Measurements from ENCODE around the gene LMNA.
"Not testable (repeated sequence)": the region's sequence is repeated elsewhere in the genome, so short reads cannot be mapped to it uniquely, and the experiment has no call there.

LMNA gene

GRCh38 chr1:156104861-156105832, 9.4 kb upstream of the LMNA start:
- DNase-seq (ENCODE audit: low read depth), result no peak

DNA sequence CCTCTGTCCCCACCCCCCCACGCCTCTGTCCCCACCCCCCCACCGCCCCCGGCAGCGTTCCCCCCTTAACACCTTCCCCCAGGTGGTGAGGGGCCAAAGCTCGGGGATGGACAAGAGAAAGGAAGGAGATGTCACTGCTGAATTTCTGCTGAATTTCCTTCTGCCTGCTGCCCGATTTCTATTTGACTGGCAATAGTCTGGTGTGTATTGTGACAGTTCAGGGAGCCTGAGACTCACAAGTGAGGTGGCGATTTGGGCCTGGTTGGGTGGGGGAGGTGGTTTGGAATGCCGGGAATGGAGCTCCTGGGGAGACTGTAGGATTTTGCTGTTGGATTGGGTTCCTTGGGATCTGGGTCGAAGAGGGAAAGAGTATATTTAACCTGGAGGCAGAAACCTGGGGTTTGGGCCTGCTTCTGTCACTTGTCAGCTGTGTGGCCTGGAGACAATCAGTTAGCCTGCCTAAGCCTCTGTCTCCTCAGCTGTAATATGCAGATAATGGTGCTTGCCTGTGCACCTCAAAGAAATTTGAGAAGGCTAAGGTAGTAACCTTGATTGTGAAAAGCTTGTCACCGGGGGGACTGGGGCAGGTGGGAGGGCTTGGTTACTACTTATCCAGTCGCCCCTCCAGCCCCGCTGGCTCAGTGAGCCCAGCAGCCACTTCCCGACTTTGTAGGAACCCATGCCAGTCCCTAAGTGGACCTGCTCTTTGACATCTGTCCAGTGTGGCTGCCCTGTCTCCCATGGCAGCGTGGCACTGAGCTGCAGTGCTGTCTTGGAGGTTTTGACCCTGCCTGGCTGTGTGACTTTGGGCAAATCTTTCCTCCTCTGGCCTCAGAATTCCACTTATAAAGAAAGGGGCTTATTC, 7.7 kb upstream of the LMNA start:
- DNase-seq (ENCODE audit: low read depth), result no peak

DNA sequence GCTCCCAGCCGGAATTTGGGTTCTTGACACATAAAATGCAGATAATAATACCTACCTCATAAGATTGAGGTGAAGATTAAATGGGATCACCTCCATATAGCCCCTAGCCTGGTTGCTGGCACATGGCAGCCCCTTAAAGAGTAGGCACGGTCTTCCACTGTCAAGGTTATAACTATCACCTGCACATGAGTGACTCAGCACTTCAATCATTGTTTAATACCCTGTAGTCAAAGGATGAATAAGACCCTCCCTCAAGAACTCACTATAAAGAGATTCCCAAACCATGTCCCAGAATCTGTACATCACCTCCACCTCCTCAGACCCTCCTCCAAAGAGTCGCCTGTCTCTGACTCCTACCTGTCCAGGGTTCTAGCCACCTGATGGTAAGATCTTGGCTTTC, 6.5 kb upstream of the LMNA start:
- DNase-seq (ENCODE audit: low read depth), result no peak

GRCh38 chr1:156108664-156109241, 5.8 kb upstream of the LMNA start:
- DNase-seq (ENCODE audit: low read depth), result no peak

GRCh38 chr1:156110252-156110651, 4.3 kb upstream of the LMNA start:
- no peak for DNase-seq (ENCODE audit: low read depth)

DNA sequence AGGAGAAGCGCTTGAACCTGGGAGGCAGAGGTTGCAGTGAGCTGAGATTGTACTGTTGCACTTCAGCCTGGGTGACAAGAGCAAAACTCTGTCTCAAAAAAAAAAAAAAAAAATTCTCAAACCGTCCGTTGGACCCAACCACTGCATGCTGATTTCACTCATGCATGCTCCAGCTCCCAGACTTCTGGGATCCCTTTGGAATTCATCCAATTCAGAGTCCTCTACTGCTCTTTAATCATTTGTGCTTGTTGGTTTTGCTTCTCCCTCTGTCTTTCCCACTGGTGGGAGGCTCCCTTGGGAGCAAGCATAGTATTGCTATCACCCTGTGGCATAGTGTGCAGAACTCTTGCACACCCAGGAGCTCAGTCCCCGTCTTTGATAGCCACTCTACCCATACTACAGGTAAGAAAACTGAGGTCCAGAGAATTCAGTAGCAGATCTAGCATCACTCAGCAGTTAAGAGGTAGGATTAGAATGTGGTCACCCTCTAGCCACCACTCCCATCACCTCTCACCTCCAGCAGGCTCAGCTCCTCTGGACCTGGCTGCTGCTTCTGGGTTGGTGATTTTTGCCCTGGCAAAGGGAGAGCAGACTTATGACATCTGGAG, 3.1 kb upstream of the LMNA start:
- DNase-seq (ENCODE audit: low read depth), result no peak

- DNase-seq (ENCODE audit: low read depth), result no peak
These were observed 2.0 kb upstream of the LMNA start for GRCh38 chr1:156112276-156113137.

GRCh38 chr1:156113282-156113950, 1.1 kb upstream of the LMNA start:
- DNase-seq (ENCODE audit: low read depth), result no peak

GRCh38 chr1:156114919-156115513, 505 bp downstream of the LMNA start:
- DNase-seq (ENCODE audit: low read depth), result no peak

DNA sequence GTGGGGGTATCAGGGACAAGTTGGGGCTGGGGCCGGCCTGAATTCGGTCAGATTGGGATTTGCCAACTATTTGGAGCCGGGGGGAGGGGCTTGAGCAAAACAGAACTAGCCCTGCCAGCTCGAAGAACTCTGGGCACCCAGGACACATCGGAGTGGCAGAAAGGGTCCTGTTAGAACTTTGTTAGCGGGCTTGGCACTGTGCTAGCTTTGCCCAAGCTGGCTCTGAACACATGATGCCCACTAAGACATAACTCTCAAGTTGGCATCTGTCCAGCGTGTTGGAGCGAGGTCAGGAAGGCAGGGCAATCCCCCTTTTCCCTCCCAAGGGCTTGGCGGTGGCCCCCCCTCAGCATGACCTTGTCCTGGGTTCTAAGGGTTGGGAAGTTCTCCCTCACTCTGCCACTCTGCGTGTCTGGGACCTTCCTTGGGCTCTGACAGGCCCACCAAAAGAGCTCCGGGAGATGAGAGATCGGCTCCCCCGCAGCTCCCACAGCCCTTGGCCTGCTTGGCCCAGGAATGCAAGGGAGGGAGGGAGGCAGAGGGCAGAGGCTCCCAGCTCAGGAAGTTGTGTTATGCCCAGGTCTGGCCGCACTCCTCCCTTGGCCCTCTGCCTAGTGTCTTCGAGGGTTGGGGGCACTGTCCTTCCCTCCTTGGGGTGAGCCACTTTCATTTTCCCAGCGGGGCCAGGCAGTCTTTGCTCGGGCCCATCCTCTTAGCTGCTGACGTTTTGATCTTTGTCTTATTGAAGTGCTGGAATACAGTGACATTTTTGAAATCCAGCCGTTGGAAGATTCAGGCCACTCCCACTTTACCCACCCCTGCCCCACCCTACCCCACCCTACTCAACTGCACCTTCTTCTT, 1.2 kb downstream of the LMNA start:
- no peak for DNase-seq (ENCODE audit: low read depth)

DNA sequence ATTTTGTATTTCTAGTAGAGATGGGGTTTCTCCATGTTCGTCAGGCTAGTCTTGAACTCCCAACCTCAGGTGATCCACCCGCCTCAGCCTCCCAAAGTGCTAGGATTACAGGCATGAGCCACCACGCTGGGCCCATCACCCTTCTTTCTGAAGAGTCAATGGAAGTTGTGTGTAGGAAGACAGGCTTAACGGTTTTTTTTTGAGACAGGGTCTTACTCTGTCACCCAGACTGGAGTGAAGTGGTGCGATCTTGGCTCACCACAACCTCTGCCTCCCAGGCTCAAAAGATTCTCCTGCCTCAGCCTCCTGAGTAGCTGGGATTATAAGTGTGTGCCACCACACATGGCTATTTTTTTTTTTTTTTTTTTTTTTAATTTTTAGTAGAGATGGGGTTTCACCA, 2.2 kb downstream of the LMNA start:
- not testable (repeated sequence) for DNase-seq (ENCODE audit: low read depth)

GRCh38 chr1:156117414-156118176, 3.1 kb downstream of the LMNA start:
- DNase-seq (ENCODE audit: low read depth), result no peak

GRCh38 chr1:156118177-156118868, 3.8 kb downstream of the LMNA start:
- no peak for DNase-seq (ENCODE audit: low read depth)

- no peak for DNase-seq (ENCODE audit: low read depth)
These were observed 5.1 kb downstream of the LMNA start for GRCh38 chr1:156119503-156120209.

DNA sequence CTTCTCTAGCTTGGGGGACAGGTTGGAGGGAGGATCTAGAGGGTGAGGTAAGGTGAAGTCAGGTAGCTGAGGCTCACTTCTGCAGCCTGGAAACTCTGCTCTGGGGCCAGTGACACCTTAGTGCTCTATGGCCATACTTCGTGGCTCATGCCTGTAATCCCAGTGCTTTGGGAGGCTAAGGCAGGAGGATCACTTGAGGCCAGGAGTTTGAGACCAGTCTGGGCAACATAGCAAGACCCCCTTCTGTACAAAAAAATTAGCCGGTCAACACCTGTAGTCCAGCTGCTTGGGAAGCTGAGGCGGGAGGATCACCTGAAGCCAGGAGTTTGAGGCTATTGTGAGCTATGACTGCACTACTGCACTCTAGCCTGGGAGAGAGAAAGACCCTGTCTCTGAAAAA, 5.8 kb downstream of the LMNA start:
- DNase-seq (ENCODE audit: low read depth), result no peak

DNA sequence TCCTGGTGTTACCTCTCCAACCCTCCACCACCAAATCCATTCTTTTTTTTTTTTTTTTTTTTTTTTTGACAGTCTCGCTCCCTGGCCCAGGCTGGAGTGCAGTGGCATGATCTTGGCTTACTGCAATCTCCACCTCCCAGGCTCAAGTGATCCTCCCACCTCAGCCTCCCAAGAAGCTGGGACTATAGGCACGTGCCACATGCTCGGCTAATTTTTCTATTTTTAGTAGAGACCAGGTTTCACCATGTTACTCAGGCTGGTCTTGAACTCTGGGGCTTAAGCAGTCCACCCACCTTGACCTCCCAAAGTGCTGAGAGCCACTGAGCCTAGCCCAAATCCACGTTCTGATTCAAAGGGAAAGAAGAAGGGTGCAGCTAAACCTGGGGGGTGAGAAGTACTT, 6.5 kb downstream of the LMNA start:
- not testable (repeated sequence) for DNase-seq (ENCODE audit: low read depth)

DNA sequence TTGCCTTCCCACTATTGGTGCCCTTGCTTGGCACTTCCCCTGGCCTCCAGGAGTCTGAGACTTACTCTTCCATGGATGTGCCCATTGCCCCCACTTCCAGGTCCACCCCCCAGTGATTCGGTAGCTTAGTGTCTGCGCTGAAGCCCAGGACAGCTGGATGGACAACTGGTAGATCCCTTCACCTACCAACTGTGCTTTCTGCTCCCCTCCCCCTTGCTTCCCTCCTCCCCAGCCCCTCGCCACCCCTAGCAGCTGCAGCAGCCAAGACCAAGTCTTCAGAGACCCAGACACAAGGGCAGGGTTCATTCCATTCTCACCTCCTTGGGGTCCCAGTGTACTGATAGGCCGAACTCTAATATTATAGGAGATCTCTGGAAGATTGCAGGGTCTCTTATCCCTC, 6.9 kb downstream of the LMNA start:
- no peak for DNase-seq (ENCODE audit: low read depth)

Measured in stimulated activated CD8-positive, alpha-beta memory T cell treated with anti-CD3 and anti-CD28 coated beads, Interleukin-12 subunit alpha, Interleukin-12 subunit beta, amount 100 ng/mL, for 4 hours (primary cell).